HG03135 (cell line): Measurements from ENCODE around the gene PLXNB2.
A peak's percentile ranks its signal among the peaks of the same experiment; 100 is the strongest.
"Not testable (repeated sequence)": the region's sequence is repeated elsewhere in the genome, so short reads cannot be mapped to it uniquely, and the experiment has no call there.

Experiments
- ATAC-seq: cut with Tn5 transposase; IDR thresholded peaks from one replicate; pipeline ENCODE4 v1.9.1; 2021; ENCODE audit warnings: mild to moderate bottlenecking, moderate library complexity; ENCODE audit not compliant: unreplicated experiment

Gene PLXNB2

GRCh38 chr22:50281384-50281760 is 26.1 kb downstream of the PLXNB2 start:
- ATAC-seq = no peak

- no peak for ATAC-seq
These were observed 26.6 kb downstream of the PLXNB2 start for GRCh38 chr22:50280708-50281383.

DNA sequence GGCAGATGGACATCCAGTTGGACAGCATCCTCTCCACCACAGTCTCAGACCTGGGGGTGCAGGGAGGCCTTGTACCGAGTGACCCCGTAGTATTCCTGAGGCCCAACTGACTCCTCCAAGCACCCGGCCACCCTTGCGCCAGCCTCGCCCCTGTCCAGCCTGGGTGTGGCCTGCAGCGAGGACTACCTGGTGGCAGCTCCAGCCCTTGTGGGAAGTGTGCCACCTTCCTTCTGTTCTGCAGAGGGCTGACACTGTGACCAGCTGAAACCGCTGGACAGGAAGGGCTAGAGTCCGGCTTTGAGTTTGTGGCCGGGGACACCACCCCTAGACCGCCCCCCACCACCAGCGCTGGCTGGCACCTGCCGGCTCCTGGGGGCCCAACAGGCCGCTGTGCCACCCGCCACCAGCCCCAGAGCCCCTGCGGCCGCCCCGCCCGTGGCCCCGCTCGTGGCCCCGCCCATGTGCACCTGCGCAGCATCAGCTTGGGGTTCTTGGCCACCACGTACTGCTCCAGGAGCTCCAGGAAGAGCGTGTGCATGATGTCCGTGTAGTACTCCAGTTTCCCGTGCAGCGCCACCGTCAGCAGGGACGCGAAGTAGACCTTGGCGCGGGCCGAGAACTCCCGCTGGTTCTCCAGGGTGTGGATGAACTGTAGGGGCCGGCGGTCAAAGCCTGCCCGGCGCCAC is 27.3 kb downstream of the PLXNB2 start:
- no peak for ATAC-seq

DNA sequence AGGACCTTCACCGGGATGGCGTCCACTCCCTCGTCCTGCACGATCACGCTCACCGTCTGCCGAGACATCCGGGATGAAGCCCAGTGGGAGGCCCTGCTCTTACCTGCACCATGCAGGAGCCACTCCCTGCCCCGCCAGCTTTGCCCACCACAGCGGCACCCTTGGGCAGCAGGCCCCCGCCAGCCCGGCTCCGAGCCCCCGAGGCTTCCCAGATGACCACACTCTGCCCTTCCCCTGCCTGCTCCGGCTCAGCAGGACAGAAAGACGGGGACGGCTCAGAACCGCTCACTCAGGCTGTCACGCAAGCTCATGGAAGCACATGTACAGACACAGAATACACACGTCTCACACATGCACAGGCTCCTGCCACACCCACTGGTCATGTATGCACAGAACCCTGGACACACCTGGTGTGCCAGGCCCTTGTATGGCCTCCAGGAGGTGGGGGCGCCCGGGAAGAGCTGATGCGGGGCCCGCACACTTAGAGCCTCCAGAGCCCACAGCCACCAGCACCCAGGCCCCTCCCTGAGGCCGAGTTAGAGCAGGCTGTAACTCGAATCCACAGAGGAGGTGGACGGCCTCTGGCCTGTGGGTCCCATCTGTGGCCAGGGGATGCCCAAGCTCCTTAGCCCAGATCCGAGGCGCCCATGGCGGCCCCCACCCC is 28.4 kb downstream of the PLXNB2 start:
- no peak for ATAC-seq

- no peak for ATAC-seq
These were observed 29.0 kb downstream of the PLXNB2 start for GRCh38 chr22:50278461-50278860.

GRCh38 chr22:50277761-50278160 is 29.7 kb downstream of the PLXNB2 start:
- ATAC-seq = no peak

GRCh38 chr22:50276143-50276542 is 31.3 kb downstream of the PLXNB2 start:
- no peak for ATAC-seq

GRCh38 chr22:50275181-50276055 is 32.0 kb downstream of the PLXNB2 start:
- ATAC-seq = no peak

- ATAC-seq = no peak
These were observed 32.7 kb downstream of the PLXNB2 start for GRCh38 chr22:50274771-50275170.

DNA sequence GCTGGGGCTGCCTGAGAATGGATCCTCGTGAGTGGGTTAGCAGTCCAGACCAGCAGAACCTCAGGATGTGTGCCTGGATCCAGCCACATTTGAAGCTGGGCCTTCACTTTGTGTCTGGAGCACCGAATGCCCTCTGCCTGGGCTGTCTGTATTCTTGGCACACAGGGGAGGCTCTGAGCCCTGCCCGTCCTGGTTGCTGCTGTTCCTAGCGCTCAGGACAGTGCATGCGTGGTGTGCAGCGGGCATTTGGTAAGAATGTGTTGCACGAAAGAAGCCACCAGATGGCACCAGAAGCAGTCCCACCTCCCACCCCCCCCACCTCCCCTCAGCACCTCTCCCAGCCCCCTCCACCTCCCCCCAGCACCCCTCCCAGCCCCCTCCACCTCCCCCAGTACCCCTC is 33.1 kb downstream of the PLXNB2 start:
- no peak for ATAC-seq

DNA sequence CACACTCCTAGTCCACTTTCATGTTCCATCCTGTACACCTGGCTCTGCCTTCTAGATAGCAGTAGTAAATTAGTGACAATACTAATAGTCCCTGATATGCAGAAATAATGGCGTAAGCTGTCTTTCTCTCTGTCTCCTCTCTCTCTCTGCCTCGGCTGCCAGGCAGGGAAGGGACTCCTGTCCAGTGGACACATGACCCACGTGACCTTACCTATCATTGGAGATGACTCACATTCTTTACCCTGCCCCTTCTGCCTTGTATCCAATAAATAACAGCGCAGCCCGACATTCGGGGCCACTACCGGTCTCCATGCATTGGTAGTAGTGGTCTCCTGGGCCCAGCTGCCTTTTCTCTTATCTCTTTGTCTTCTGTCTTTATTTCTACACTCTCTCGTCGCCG is 33.7 kb downstream of the PLXNB2 start:
- ATAC-seq = not testable (repeated sequence)

DNA sequence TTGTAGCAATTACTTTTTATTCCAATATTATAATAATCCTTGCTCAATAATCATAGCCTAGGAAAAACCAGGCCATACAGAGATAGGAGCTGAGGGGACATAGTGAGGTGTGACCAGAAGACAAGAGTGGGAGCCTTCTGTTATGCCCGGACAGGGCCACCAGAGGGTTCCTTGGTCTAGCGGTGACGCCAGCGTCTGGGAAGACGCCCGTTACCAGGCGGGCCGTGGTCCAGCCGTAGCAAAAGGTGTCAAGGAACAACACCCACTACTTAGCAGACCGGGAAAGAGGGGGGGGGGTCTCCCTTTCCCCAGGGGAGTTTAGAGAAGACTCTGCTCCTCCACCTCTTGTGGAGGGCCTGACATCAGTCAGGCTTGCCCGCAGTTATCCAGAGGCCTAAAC is 34.1 kb downstream of the PLXNB2 start:
- not testable (repeated sequence) for ATAC-seq

- ATAC-seq = no peak
These were observed 35.2 kb downstream of the PLXNB2 start for GRCh38 chr22:50272044-50272802.

DNA sequence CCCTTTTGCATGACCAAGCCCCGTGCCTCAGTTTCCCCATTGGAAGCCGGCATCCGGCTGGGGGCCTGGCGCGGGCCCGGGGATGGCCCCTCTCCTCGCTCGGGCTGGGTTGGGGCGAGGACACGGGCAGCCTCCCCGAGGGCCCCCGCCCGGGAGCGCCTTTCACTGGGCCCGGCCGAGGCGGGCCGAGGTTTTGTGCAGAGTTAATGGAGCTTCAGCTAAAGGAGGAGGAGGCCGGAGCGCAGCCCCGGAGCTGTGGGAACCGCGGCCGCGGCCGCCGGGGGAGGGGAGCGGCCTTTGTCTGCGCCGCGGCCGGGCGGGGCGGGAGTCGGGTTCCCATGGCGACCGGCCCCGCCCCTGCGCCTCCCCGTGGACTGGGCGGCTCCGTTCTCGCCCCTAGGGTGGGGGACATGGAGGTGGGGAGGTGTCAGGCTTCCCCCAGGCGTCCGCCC is 35.9 kb downstream of the PLXNB2 start:
- no peak for ATAC-seq

DNA sequence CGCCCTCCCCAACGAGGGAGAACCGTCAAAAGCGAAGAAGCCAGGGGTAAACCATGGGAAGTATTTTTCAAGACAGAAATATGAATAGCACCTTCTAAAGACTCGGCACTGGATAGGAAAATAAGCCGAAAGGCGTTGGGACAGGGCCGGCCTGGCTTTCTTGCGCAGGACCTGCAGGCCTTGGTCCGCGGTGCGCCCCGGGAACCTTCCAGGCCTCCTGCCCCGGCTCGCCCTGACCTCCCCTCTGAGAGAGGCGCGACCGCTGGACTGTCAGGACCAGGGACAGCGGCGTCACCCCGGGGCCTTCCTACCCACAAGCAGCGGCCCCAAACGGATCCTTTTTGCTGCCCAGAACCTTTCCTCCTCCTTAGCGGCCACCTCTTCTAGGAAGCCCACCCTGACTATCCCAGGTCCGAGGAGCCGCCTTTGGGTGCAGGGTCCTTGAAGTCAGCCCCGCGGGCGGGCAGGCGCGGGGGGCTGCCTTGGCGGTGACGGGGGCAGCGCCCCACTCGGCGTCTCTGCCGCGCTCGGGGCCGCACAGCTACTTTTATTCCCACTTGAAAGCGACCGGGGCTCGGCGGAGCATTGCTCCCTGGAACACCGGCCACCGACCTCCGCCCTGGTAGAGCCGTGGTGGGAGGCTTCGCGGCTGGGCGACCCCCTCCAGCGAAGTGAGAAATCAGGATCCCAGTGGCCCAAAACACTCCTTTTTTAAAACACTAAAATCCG is 36.6 kb downstream of the PLXNB2 start:
- peak; percentile 40 for ATAC-seq

- peak; percentile 24 for ATAC-seq
These were observed 37.3 kb downstream of the PLXNB2 start, which contains the start of gene MAPK11 for GRCh38 chr22:50269970-50270665. Gene MAPK11 (minus strand): TSS chr22:50270380. CDS start chr22:50270292, 88 bp downstream.

- no peak for ATAC-seq
These were observed 37.9 kb downstream of the PLXNB2 start for GRCh38 chr22:50269573-50269969.

GRCh38 chr22:50268655-50269113 is 38.8 kb downstream of the PLXNB2 start:
- ATAC-seq = no peak
